ENCODE measurements around the gene FGR.

GRCh38 chr1:27669876-27670275 is 34.9 kb upstream of the FGR start:
- TF ChIP-seq CTCF (IDR thresholded peaks at IDR 0.05) (no peak), POLR2A (IDR thresholded peaks at IDR 0.05) (no peak)
